HG02870 (cell line): ENCODE measurements around the gene EDN2.

Experiments used
- ATAC-seq: cut with Tn5 transposase; IDR thresholded peaks from one replicate; pipeline ENCODE4 v1.9.1; 2021; ENCODE audit warnings: mild to moderate bottlenecking, moderate library complexity; ENCODE audit not compliant: unreplicated experiment

Gene EDN2

GRCh38 chr1:41468122-41468762 is 16.2 kb downstream of the EDN2 start:
- ATAC-seq, result no peak

DNA sequence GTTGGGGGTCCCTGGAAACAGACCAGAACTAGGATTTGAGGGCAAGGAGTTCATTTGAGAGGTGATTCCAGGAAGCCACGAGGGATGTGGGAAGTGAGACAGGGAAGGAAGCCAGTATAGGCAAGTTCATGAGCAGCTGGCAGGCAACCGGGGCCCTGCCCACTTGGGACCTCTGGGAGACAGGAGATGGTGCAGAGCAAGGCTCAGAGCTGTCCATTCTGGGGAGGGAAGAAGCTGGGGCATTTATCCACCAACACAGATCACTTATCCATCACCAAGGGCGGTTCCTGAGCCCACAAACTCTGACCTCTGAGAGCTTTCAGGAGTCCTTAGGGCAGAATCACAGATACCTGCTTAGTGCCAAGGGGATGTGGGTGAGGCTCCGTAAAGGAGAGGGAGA is 16.8 kb downstream of the EDN2 start:
- no peak for ATAC-seq

DNA sequence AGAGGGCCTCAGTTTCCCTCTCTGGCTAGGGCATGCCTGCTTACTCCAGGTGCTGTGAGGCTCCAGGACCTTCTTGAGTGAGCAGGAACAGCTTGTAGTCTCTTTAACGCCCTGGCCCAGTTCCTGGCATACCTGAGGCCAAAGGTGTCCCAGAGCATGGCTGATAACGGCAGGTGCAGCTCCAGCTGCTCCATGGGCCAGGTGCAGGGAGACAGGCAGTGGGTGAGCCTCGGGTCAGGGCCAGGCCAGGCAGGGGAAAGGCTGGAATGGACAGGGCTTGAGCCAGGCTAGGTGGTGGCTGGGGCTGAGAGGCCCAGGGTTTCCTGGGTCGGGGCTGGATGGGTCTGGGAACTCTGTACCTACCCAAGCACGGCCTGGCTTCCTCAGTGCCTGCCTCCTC is 18.3 kb downstream of the EDN2 start:
- no peak for ATAC-seq

- ATAC-seq, result no peak
Measured at GRCh38 chr1:41465741-41466140, 18.7 kb downstream of the EDN2 start.

GRCh38 chr1:41464885-41465284 is 19.6 kb downstream of the EDN2 start:
- ATAC-seq, result no peak

DNA sequence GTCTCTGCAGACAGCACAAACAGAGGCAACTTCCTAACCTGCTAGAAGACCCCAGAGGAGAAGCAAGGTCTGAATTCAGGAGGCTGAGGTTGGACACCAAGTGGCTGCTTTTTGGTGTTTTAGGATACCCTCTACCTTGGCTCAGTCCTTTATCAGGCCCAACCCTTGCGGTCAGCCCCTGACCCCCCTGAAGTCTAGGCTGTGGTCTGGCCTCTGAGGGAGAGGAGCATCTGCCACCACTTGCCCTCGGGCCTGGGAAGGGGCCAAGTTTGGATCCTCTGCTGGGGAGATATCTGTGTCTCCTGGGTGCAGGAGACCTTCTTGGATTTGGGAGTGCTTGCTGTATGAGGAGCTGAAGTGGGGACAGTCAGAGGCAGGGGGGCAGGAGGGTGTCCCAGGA is 21.0 kb downstream of the EDN2 start:
- no peak for ATAC-seq

GRCh38 chr1:41462680-41463004 is 21.8 kb downstream of the EDN2 start:
- no peak for ATAC-seq

GRCh38 chr1:41461790-41462679 is 22.4 kb downstream of the EDN2 start:
- no peak for ATAC-seq

GRCh38 chr1:41456847-41457540 is 27.5 kb downstream of the EDN2 start:
- ATAC-seq, result no peak

DNA sequence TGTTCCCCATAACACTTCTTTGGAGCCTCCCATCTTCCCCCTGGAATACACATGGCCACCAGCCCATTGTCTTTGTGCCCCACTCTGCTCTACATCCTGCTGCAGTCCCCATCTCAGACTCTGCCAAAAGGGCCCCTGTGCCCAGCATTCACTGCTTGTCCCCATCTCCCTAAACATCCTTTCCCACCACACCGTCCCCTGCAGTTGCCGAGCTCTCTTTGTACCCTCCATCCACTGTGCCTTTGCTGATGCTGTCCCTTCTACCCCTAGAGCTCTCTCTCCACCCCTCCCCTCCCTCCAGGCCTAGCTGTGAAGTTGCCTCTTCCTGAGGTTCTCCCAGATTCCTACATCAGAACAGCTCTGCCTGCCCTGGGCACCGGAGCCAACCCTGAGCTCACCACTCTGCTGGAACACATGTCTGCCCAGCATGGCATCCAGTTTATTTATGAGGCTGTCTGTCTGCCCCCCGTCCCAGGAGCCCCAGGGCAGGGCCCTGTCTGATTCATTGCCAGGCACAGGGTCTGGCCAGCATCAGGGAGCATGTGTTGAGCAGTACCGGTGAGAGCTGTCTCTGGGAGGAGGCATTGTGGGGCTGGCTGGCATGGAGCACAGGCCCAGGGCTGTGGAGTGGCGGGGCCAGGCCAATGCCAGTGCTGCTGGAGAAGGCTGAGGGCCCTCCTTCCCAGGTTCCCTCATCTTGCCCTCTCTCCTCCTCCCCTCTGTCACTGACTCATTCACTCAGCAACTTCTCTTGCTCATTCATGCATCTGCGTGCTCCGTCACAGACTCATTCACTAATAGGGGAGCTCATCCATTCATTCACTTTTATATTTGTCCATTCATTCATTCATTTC is 28.8 kb downstream of the EDN2 start:
- no peak for ATAC-seq

DNA sequence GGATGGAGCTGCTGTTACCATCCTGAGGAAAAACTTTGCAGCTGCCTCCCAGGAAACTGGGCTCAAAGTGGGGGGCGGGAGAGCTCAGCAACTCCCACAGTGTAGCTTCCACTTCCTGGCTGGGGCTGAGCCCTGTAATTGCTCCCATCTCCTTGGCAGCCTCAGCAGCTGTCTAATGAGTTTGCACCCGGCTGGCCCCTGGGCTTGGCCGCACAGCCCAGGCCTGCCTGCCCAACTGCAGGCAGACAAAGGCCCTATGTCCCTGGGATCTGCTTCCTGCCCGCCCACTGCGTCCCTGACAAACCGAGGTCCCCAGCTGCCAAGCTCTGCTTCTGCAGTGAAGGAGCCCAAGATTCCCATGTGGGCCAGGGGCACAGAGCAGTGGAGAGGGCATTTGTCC is 30.1 kb downstream of the EDN2 start:
- no peak for ATAC-seq

DNA sequence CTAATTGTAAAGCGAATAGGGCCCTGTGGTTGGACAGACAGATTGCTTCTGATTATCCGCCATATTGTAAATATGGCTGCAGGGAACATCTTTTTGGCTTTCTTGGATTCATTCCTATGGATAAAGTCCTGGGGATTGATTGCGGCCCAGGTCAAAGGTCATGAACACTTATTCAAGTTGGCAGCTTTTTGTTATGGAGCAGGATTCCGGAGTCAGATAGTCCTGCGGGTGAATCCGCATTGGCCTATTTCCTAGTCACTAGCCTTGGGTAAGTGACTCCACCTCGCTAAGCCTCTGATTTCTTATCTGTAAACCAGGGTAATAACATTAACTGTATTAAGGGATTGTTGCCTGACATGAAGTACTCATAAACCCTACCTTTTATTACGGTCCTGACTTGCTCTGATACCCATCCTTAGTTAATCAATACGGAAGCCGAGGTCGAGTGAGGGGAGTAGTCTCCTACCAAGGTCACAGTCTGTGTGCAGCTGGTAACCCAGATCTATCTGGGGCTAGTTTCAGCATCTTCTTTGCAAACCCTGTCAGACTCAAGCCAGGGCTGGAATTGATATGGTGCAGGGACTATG is 31.7 kb downstream of the EDN2 start:
- ATAC-seq, result no peak

GRCh38 chr1:41450747-41451285 is 33.7 kb downstream of the EDN2 start:
- no peak for ATAC-seq

- ATAC-seq, result no peak
Measured at GRCh38 chr1:41449326-41449921, 35.1 kb downstream of the EDN2 start.

DNA sequence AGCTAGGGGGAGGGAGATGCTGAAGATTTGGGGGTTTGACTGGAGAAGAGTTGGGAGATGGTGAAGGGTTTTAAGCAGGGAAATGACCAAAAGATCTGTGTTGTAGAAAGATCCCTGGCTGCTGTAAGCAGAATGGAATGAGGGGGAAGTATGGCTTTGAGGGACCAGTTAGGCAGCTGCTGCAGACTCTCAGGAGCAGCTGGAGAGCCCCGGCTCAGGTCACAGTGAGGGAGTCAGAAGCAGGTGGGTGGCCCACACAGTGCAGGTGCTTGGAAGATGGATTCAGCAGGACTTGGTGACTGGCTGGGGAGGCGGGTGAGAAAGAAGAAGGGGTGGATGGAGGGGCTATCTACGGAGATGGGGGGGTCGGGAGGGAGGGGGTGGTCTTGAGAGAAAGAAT is 35.7 kb downstream of the EDN2 start:
- no peak for ATAC-seq

DNA sequence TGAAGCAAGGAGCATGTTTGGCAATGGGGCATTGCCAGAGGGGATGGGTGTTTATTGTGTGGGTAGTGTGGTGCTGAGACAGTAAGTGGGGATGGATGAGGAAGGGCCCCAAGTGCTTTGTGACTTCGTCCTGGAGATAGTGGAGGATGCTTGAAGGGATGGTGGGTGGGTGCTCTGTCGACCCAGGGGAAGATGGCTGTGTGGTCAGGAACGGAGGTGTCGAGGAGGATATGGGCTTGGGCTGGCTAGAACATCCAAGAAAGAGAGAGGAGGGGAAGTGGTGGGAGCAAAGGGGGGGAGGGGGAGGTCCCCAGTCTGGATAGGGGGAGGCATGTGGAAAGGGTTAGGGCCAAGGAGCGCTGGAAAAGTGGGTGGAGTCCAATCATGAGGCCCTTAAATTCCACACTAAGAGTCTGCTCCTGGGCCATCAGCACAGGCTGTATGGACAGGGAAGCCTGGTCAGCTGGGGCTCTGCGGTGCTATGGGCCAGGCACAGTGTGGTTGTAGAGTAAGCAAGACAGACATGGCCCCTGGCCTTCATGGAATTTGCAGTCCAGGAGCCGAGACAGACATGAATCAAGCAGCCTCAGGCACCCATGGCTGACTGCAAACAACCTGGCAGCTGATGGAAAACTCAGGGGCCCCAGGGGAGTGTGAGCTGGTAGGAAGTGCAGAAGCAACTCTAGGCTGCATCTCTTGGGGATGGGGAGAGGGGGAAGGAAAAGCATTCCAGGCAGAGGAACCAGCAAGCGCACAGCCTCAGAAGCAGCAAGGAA is 36.3 kb downstream of the EDN2 start:
- ATAC-seq, result no peak

- ATAC-seq, result no peak
Measured at GRCh38 chr1:41446851-41447610, 37.5 kb downstream of the EDN2 start.

- no peak for ATAC-seq
Measured at GRCh38 chr1:41444785-41445184, 39.7 kb downstream of the EDN2 start.

DNA sequence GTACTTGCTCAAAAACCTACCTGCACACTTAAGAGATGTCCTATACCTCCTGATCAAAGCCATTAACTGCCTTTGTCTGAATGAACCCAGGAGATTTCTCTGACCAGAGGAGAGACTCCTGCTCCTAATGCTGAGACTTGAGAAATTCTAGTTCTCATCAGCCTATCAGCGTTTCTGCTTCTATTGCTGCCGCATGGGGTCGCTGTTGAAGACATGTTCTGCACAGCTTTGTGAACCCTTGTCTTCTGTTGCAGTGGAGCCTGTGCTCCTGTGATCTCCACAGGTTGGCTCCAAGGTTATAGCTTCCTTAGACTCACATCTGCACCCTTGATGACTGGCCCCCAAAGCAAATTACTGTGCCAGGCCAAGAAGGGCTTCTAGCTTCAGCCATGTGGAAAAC is 40.2 kb downstream of the EDN2 start:
- ATAC-seq, result no peak
